H9 (cell line): ENCODE measurements around the gene OR5P2. TPM values are rescaled to one million over a fixed set of nuclear protein-coding genes. Genes with fewer than 3 reads are reported as not detected.

Experiments
- DNase-seq: peaks from one replicate; pipeline ENCODE4 v3.0.0-alpha.2; 2017
- H2AFZ ChIP-seq: one replicate; pipeline ENCODE4 v1.6.1; 2013; ENCODE audit warnings: mild to moderate bottlenecking, low read length, control low read depth, moderate library complexity
- H2AK5ac ChIP-seq: 2 replicates; pipeline ENCODE4 v1.6.1; 2013; ENCODE audit warnings: low read length, control low read depth, mixed read lengths; ENCODE audit not compliant: insufficient read length
- H2BK120ac ChIP-seq: one replicate; pipeline ENCODE4 v1.6.1; 2013; ENCODE audit warnings: low read depth, mild to moderate bottlenecking, low read length, control low read depth, inconsistent platforms; ENCODE audit not compliant: poor library complexity, severe bottlenecking
- H2BK12ac ChIP-seq: 2 replicates; pipeline ENCODE4 v1.6.1; 2013; ENCODE audit warnings: low read length, control low read depth, mixed read lengths, low read depth; ENCODE audit not compliant: insufficient read length
- H2BK15ac ChIP-seq: 2 replicates; pipeline ENCODE4 v1.6.1; 2013; ENCODE audit warnings: low read depth, low read length, control low read depth
- H2BK20ac ChIP-seq: one replicate; pipeline ENCODE4 v1.6.1; 2013; ENCODE audit warnings: low read depth, mild to moderate bottlenecking, low read length, control low read depth, inconsistent platforms; ENCODE audit not compliant: poor library complexity, severe bottlenecking
- H2BK5ac ChIP-seq: 2 replicates; pipeline ENCODE4 v1.6.1; 2013; ENCODE audit warnings: low read length, control low read depth, mixed read lengths; ENCODE audit not compliant: insufficient read length
- H3K14ac ChIP-seq: 2 replicates; pipeline ENCODE4 v1.6.1; 2013; ENCODE audit warnings: low read length, control low read depth; ENCODE audit not compliant: insufficient read depth
- H3K18ac ChIP-seq: 2 replicates; pipeline ENCODE4 v1.6.1; 2013; ENCODE audit warnings: low read depth, mild to moderate bottlenecking, mixed read lengths, low read length, control low read depth; ENCODE audit not compliant: insufficient read length
- H3K23ac ChIP-seq: 2 replicates; pipeline ENCODE4 v1.6.1; 2013; ENCODE audit warnings: low read length, control low read depth, mixed read lengths, low read depth; ENCODE audit not compliant: insufficient read length
- H3K23me2 ChIP-seq: 2 replicates; pipeline ENCODE4 v1.6.1; 2013; ENCODE audit warnings: low read depth, mild to moderate bottlenecking, mixed read lengths, low read length, control low read depth; ENCODE audit not compliant: insufficient read length, poor library complexity, severe bottlenecking
- H3K27ac ChIP-seq: 2 replicates; pipeline ENCODE4 v1.5.1; 2013; ENCODE audit warnings: low read length, control low read depth, mixed read lengths, low read depth; ENCODE audit not compliant: insufficient read length
- H3K27me3 ChIP-seq: 2 replicates; pipeline ENCODE4 v1.6.1; 2013; ENCODE audit warnings: low read length, control low read depth, inconsistent platforms; ENCODE audit not compliant: insufficient read depth
- H3K4ac ChIP-seq: 2 replicates; pipeline ENCODE4 v1.6.1; 2013; ENCODE audit warnings: low read depth, mild to moderate bottlenecking, control low read depth, inconsistent platforms, low read length, moderate library complexity
- H3K4me1 ChIP-seq: 2 replicates; pipeline ENCODE4 v1.6.1; 2013; ENCODE audit warnings: low read length, control low read depth, inconsistent platforms; ENCODE audit not compliant: insufficient read depth
- H3K4me2 ChIP-seq: 2 replicates; pipeline ENCODE4 v1.6.1; 2013; ENCODE audit warnings: low read length, control low read depth, mixed read lengths; ENCODE audit not compliant: insufficient read length, insufficient read depth
- H3K56ac ChIP-seq: 2 replicates; pipeline ENCODE4 v1.6.1; 2013; ENCODE audit warnings: low read depth, mild to moderate bottlenecking, mixed read lengths, low read length, control low read depth; ENCODE audit not compliant: insufficient read length
- H3K79me1 ChIP-seq: 2 replicates; pipeline ENCODE4 v1.6.1; 2013; ENCODE audit warnings: low read depth, mild to moderate bottlenecking, moderate library complexity, low read length, control low read depth, inconsistent platforms; ENCODE audit not compliant: insufficient read depth, poor library complexity, severe bottlenecking
- H3K79me2 ChIP-seq: 2 replicates; pipeline ENCODE4 v1.6.1; 2013; ENCODE audit warnings: low read length, control low read depth, inconsistent platforms; ENCODE audit not compliant: insufficient read depth
- H3K9ac ChIP-seq: 2 replicates; pipeline ENCODE4 v1.6.1; 2013; ENCODE audit warnings: low read length, control low read depth, mixed read lengths; ENCODE audit not compliant: insufficient read length; ENCODE audit errors: extremely low read depth
- H3K9me3 ChIP-seq: one replicate; pipeline ENCODE4 v1.6.1; 2013; ENCODE audit warnings: low read depth, low read length, inconsistent platforms; ENCODE audit not compliant: control insufficient read depth
- H3T11ph ChIP-seq: one replicate; pipeline ENCODE4 v1.6.1; 2013; ENCODE audit warnings: mild to moderate bottlenecking, low read length, control low read depth, inconsistent platforms
- H4K20me1 ChIP-seq: one replicate; pipeline ENCODE4 v1.6.1; 2013; ENCODE audit not compliant: control insufficient read depth, insufficient read length, insufficient read depth
- H4K5ac ChIP-seq: 2 replicates; pipeline ENCODE4 v1.6.1; 2013; ENCODE audit warnings: low read depth, mild to moderate bottlenecking, mixed read lengths, low read length, control low read depth; ENCODE audit not compliant: insufficient read length
- H4K8ac ChIP-seq: replicated peaks from 2 replicates; pipeline ENCODE4 v1.6.1; 2013; ENCODE audit warnings: low read length, control low read depth, mixed read lengths, low read depth; ENCODE audit not compliant: insufficient read length
- H4K91ac ChIP-seq: 2 replicates; pipeline ENCODE4 v1.6.1; 2013; ENCODE audit warnings: low read depth, mild to moderate bottlenecking, moderate library complexity, mixed read lengths, low read length, control low read depth; ENCODE audit not compliant: insufficient read length
- H3K27ac Mint-ChIP-seq, 3 experiments: 2 replicates in 2 of 3; 3 replicates in 1 of 3; pipeline ENCODE4 v1.8.0; 2020 to 2021; ENCODE audit warnings: mixed read lengths in 3 of 3, mild to moderate bottlenecking in 1 of 3, moderate library complexity in 1 of 3
- H3K27me3 Mint-ChIP-seq: 2 replicates; pipeline ENCODE4 v1.8.0; 2021; ENCODE audit warnings: low read depth, mild to moderate bottlenecking, moderate library complexity, mixed read lengths
- H3K36me3 Mint-ChIP-seq, 3 experiments: 2 replicates in 2 of 3; 3 replicates in 1 of 3; pipeline ENCODE4 v1.8.0; 2020 to 2021; ENCODE audit warnings: low read depth in 3 of 3, mixed read lengths in 3 of 3; ENCODE audit not compliant: insufficient read depth in 1 of 3
- H3K4me1 Mint-ChIP-seq, 2 experiments: 2 replicates each; pipeline ENCODE4 v1.8.0; 2020; ENCODE audit warnings: mixed read lengths in 2 of 2
- H3K4me3 Mint-ChIP-seq, 2 experiments: 2 replicates in 1 of 2; 3 replicates in 1 of 2; pipeline ENCODE4 v1.8.0; 2020 to 2021; ENCODE audit warnings: mild to moderate bottlenecking in 2 of 2, mixed read lengths in 2 of 2, moderate library complexity in 1 of 2
- H3K9me3 Mint-ChIP-seq, 2 experiments: 2 replicates in 1 of 2; 3 replicates in 1 of 2; pipeline ENCODE4 v1.8.0; 2020; ENCODE audit warnings: mild to moderate bottlenecking in 2 of 2, mixed read lengths in 2 of 2, moderate library complexity in 1 of 2
- total RNA-seq: library from RNA; stranded (reverse); gene quantifications from 2 replicates; pipeline ENCODE4 v1.2.1, GENCODE V29; 2021
- TF ChIP-seq, protein P1 (sequence below): fragments of 200-600 bp; sonication (generic); conservative IDR thresholded peaks from 3 replicates; pipeline ENCODE4 v1.8.0; 2021; ENCODE audit warnings: antibody characterized with exemption, mild to moderate bottlenecking

Gene OR5P2
- total RNA-seq, 1 experiment from 2014 or later = not detected

DNA sequence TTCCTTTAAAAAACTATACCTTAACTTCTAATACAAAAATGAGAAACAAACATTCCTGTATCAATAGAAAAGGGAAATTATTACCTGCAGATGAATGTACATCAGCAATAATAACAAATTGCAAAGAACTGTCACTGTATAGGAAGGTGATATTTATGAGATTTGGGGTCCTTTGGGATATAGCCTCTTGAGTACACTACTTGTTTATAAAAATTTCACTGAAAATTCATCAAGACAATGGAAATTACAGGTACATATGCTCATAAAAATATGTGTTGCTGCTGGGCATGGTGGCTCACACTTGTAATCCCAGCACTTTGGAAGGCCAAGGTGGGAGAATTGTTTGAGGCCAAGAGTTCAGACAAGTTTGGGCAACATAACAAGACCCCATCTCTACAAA lies 34.0 kb upstream of the OR5P2 start, which contains the start of gene OR5P3:
Gene OR5P3 (minus strand): TSS at position 101 of the 400 bp plus-strand sequence.
- Mint-ChIP-seq H3K9me3 (no peaks in the 10 kb centered on the region), H3K4me1 (no peaks in the 10 kb centered on the region)
- H4K91ac ChIP-seq = no peak within 1 kb of the TSS

More for the DNA sequence above, 34.0 kb upstream of the OR5P2 start, which contains the start of gene OR5P3:
- Histone ChIP-seq H2BK12ac (no peak within 1 kb of the TSS), H3T11ph (no peak within 1 kb of the TSS), H2BK5ac (no peak within 1 kb of the TSS), H3K27me3 (no peaks in the 10 kb centered on the region), H3K9ac (no peak within 1 kb of the TSS), H3K9me3 (no peaks in the 10 kb centered on the region), H2BK15ac (no peak within 1 kb of the TSS), H3K14ac (no peak within 1 kb of the TSS), H3K27ac (no peak within 1 kb of the TSS), H4K5ac (no peak within 1 kb of the TSS), H3K4me1 (no peaks in the 10 kb centered on the region), H2BK120ac (no peak within 1 kb of the TSS), H4K8ac (no peak within 1 kb of the TSS), H3K79me1 (no peaks in the 10 kb centered on the region), H2BK20ac (no peak within 1 kb of the TSS), H4K20me1 (no peaks in the 10 kb centered on the region), H3K23me2 (no peaks in the 10 kb centered on the region), H3K18ac (no peak within 1 kb of the TSS), H2AFZ (no peak within 1 kb of the TSS), H3K4ac (no peak within 1 kb of the TSS), H3K4me2 (no peak within 1 kb of the TSS), H3K56ac (no peak within 1 kb of the TSS), H2AK5ac (no peak within 1 kb of the TSS), H3K79me2 (no peaks in the 10 kb centered on the region), H3K23ac (no peak within 1 kb of the TSS)
- Mint-ChIP-seq H3K27ac (no peak within 1 kb of the TSS), H3K36me3 (no peaks in the 10 kb centered on the region), H3K27me3 (no peaks in the 10 kb centered on the region; the same call in 1 of the 2 replicates), H3K4me3 (no peak within 1 kb of the TSS)
- DNase-seq = no peak
- TF ChIP-seq, protein P1, sequence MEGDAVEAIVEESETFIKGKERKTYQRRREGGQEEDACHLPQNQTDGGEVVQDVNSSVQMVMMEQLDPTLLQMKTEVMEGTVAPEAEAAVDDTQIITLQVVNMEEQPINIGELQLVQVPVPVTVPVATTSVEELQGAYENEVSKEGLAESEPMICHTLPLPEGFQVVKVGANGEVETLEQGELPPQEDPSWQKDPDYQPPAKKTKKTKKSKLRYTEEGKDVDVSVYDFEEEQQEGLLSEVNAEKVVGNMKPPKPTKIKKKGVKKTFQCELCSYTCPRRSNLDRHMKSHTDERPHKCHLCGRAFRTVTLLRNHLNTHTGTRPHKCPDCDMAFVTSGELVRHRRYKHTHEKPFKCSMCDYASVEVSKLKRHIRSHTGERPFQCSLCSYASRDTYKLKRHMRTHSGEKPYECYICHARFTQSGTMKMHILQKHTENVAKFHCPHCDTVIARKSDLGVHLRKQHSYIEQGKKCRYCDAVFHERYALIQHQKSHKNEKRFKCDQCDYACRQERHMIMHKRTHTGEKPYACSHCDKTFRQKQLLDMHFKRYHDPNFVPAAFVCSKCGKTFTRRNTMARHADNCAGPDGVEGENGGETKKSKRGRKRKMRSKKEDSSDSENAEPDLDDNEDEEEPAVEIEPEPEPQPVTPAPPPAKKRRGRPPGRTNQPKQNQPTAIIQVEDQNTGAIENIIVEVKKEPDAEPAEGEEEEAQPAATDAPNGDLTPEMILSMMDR = no peak
